Activated CD4-positive, alpha-beta T cell treated with anti-CD3 and anti-CD28 coated beads for 48 hours (primary cell): ENCODE data around the gene ZNF484.
"Not testable (repeated sequence)": the region's sequence is repeated elsewhere in the genome, so short reads cannot be mapped to it uniquely, and the experiment has no call there.

Source experiments
- DNase-seq: peaks from one replicate; pipeline ENCODE4 v3.0.0-alpha.2; 2020

Gene ZNF484

DNA sequence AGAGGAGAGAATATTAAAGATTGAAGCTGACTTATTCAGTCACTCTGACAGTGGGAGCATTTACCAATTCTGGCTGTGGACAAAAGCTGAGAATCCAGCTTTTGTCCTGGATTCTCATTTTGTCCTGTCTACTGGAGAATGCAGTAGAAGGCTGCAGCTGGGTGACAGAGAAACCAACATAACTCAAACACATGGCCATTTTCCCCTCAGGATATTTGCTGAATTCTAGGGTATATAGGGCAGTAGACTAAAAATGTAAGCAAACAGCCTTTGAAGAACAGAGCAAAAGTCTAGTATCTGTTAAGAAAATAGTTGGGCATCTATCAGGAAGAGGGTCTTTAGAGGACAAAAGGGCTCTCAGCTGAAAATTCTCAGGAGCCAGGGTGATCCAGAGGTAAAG is 20.6 kb downstream of the ZNF484 start:
- DNase-seq, result no peak

DNA sequence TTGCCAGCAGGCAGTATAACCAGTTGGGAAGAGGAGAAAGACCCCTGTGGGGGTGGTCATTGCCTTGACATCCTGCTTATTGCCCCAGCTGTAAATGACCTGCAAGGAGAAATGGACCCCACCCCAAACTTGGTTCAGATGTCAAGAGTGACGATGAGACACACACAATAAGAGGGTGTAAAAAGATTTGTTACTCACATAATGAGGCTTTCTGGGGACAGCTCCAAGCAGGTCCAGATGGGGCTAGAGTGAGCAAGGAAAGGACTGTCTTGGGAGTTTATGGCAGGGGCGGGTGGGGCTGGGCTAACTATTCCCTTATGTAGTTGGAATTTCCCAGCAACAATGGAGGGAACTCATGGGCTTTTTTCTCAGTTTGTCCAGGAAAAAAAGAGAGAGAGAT is 24.1 kb downstream of the ZNF484 start:
- DNase-seq, result no peak

DNA sequence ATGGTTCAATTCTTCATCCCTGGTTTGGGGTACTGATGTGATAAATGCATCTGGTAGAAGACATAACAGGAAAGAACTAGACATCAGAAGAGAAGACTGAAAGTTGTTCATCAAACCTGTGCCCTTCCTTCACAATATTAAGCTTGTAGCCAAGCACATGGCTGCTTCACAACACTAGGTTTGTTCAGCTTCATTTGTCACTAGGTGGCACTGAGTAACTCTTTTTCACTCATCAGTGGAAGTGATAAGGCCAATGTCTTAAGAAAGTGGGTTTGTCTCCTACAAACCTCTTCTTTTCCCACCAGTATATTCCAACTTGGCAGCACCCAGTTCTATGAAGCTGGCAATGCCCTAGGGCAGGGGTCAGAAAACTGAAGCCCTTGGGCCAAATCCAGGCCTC is 26.9 kb downstream of the ZNF484 start:
- no peak for DNase-seq

- DNase-seq, result not testable (repeated sequence)
These were observed 29.1 kb downstream of the ZNF484 start for GRCh38 chr9:92848740-92849139.

GRCh38 chr9:92846662-92847145 is 31.1 kb downstream of the ZNF484 start:
- no peak for DNase-seq

DNA sequence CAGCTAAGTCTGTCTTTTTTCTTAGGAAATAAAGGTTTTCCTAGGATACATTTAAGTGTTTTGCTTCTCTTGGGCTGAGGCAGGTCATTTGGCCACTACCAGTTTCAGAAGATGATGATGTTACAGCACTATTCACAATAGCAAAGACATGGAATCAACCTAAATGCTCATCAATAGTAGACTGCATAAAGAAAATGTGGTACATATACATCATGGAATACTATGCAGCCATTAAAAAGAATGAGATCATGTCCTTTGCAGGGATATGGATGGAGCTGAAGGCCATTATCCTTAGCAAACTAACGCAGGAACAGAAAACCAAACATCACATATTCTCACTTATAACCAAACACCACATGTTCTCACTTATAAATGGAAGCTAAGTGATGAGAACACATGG is 39.4 kb downstream of the ZNF484 start:
- DNase-seq, result not testable (repeated sequence)

GRCh38 chr9:92837191-92837590 is 40.6 kb downstream of the ZNF484 start:
- DNase-seq, result no peak

DNA sequence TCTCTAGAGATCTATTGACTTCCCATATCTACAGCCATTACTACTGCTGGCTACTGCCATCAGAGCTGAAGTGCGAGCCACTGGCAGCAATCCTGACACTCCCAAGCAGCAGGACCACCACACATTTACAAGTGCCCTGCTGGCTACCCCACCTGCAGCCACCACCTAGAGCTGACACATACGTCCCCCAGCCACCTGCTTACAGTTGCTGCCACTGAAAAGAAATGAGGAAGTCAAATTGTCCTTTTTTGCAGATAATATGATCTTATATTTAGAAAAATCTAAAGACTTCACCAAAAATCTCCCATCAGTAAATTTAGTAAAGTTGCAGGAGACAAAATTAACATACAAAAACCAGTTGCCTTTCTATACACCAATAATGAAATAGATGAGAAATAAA is 48.4 kb downstream of the ZNF484 start:
- no peak for DNase-seq

DNA sequence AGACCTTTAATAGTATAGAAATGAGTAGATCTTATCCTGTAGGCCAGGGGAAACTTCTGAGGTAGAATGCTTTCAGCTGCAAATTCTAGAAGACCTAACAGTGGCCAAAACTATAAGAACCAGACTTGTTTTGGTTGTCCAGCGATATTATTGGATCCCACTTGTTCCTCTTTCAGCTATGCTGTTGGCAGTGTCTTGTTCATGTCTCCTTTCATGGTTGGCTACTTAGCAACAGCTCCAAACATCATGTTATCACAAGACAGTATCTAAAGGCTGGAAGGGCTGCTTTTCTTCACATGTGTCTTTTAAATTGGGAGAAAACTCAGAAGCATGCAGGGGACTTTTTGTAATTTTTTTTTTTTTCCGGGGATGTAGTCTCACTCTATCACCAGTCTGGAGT is 52.8 kb downstream of the ZNF484 start:
- not testable (repeated sequence) for DNase-seq

DNA sequence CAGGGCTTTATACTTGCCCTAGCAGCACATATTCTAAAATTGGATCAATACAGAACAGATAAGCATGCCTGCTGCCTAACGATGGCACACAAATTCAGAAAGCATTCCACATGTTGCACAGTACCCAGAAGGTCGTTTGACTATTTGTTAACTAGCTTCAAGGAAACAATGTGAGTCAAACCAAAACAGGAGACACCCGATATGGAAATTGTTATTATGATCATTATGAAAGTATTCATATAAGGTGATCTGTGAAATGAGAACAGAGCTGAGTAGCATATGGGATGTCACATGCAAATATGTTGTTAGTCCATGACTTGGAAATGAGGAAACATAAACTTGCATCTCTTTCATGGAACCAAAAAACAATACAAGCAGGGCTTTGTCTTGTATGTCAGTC is 56.9 kb downstream of the ZNF484 start:
- no peak for DNase-seq

GRCh38 chr9:92819898-92820297 is 57.9 kb downstream of the ZNF484 start:
- peak; percentile 13 for DNase-seq

- DNase-seq, result not testable (repeated sequence)
These were observed 68.1 kb downstream of the ZNF484 start for GRCh38 chr9:92809629-92810326.

- DNase-seq, result peak; percentile 71
These were observed 68.9 kb downstream of the ZNF484 start for GRCh38 chr9:92808726-92809451.

- peak; percentile 48 for DNase-seq
These were observed 69.8 kb downstream of the ZNF484 start for GRCh38 chr9:92807757-92808725.

DNA sequence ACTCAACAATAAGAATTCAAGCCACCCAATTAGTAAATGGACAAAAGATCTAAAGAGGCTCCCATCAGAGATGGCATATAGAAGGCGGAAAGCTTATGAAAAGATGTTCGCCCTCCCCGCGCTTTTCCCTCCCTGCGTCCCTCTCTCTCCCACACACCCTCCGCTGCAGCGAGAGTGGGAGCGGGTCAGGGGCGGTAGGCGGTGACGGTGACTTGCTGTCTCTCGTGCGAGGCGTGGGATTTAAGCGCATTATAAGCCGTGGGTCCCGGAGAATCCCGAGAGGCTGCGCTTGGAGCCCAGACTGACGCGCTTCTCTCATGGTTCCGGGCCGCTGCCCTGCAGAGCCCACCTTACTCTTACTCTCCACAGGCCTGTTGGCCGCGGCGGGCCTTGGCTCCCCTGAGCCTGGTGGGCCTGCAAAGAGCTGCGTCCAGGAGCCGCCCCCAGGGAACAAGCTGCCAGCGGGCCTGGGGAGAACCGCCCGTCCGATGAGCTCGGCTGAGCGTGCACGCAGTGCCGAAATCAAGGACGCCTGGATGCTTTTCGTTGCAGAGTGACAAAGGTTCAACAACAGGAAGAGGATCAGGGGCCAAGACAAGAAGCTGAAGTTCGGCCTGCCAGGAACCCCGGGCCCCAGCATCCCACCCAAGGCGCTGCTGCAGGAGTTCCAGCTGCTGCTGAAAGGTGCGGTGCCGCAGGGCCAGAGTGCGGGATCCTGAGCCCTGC is 70.6 kb downstream of the ZNF484 start:
- no peak for DNase-seq

GRCh38 chr9:92804727-92805126 is 73.1 kb downstream of the ZNF484 start:
- no peak for DNase-seq

DNA sequence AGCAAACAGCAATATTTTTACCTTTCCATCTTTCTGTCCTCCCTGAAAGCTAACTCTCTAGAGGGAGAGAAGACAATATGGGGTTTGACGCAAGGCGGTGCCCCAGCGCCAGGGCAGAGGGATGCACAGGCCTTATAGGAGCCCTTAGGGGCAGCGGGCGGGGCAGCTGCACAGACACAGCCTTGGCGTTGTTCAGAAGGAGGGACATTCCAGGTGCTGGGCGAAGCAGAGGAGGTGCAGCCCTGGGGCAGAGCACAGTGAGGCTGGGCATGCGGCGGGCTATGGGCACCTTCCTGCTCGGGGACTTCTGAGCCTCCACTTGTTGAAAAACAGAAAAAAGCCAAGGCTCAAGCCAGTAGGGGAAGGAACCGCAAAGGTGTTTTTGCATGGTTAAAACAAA is 79.5 kb downstream of the ZNF484 start:
- no peak for DNase-seq

GRCh38 chr9:92796337-92796804 is 81.5 kb downstream of the ZNF484 start:
- not testable (repeated sequence) for DNase-seq

DNA sequence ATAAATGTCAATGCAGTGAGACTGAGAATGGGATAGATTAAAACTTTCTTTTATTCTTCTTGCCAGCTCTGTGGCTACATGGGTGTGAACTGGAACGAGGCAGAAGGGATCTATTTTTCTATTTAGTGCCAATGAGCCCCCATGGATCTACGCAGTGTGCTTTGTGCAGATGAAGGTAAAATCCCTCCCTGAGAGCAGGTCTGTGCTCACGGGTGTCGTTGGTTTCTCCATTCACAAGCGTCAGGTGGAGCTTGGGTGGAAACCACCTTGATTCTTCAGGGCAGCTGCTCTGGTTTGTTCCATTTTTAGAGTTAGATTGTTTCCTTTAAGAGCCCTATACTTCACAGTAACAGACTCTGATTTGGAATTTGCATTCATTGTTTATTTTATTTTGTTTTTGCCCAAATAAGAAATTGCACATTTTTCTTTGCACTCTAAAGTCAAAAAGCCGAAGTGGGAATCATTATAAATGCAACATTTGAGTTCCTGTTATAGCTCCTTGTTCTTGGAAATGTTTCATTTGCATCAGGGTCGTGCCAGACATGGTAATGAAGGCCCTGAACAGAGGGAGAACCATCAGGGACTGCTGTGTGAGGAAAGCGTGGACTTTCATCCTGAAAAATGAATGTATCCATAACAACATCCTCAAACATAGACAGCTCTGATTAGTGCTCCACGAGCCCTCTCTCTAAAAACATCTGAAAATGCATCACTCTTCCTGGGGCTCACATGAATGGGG is 82.1 kb downstream of the ZNF484 start:
- DNase-seq, result no peak
